Pancreas (tissue), 10 donors: ENCODE measurements around the gene FGD3. TPM values are rescaled to one million over a fixed set of nuclear protein-coding genes. Genes with fewer than 3 reads are reported as not detected.

Source experiments
- ATAC-seq, 4 donors: fragments of 200-7000 bp; cut with Tn5 transposase; one replicate each; pipeline versions ENCODE4 v1.8.0 to v1.9.1; 2020; ENCODE audit warnings: mild to moderate bottlenecking in 4 of 4, moderate library complexity in 4 of 4
- DNase-seq, 6 donors: peaks; one replicate each; pipeline ENCODE4 v3.0.0-alpha.2; 2020
- FAIRE-seq: peaks from 2 replicates; lab custom pipeline; 2012; peaks lifted over from hg19 to GRCh38; lab: Jason Lieb, UNC
- H3K27ac ChIP-seq, 4 donors: fragments of 200-600 bp; sonication (generic); 1 replicate in 3 of 4; 2 replicates in 1 of 4; pipeline versions ENCODE4 v1.5.0 to v1.8.0; 2020
- H3K27me3 ChIP-seq, 4 donors: fragments of 200-600 bp; one replicate each; pipeline ENCODE4 v1.8.0; 2021
- H3K36me3 ChIP-seq, 3 donors: fragments of 200-600 bp; sonication (generic) in 1 of 3; one replicate each; pipeline versions ENCODE4 v1.5.0 to v1.8.0; 2020 to 2021
- H3K4me1 ChIP-seq, 3 donors: fragments of 200-600 bp; one replicate each; pipeline ENCODE4 v1.8.0; 2021
- H3K4me3 ChIP-seq, 4 donors: fragments of 200-600 bp; sonication (generic) in 2 of 4; one replicate each; pipeline versions ENCODE4 v1.5.0 to v1.8.0; 2020 to 2021
- H3K9me3 ChIP-seq, 4 donors: fragments of 200-600 bp; one replicate each; pipeline ENCODE4 v1.8.0; 2021
- WGBS, 2 donors: extraction: QIAGEN DNeasy Blood & Tissue Kit; methylation state at CpG; one replicate each; pipeline ENCODE4 v1.1.7; 2013; 5-methylcytosine and 5-hydroxymethylcytosine counted together
- intact Hi-C, 3 donors: fragments of 100-400 bp; cut with DNase I; formaldehyde crosslinking; loops; one replicate each; pipeline versions ENCODE4 v1.11.1 to v1.14.2; 2022
- polyA plus RNA-seq, 2 donors: library from polyadenylated mRNA; stranded (reverse); fragments of 200-250 nt; gene quantifications; one replicate each; pipeline ENCODE4 v1.2.3, GENCODE V29; 2013
- total RNA-seq, 6 donors: library from RNA; stranded (reverse); fragmentation: NEBNext Ultra II Directional in 4 of 6; extraction: Animal tissue kit (Norgen Biotek cat#: 25700) in 4 of 6; gene quantifications; one replicate each; pipeline versions ENCODE4 v1.2.1 to v1.2.4, GENCODE V29; 2021 to 2023
- TF ChIP-seq, protein P1 (sequence below), 4 donors: fragments of 200-600 bp; sonication (generic) in 3 of 4; IDR thresholded peaks; one replicate each; pipeline versions ENCODE4 v1.5.0 to v1.8.0; 2021; ENCODE audit warnings: antibody characterized with exemption in 4 of 4
- donor health status: healthy with polysubstance abuse.
- donor health status: DM: no; HTN: no; CAD: no; lungs with moderate emphysema.
- donor health status: DM: no; HTN: no; CAD: no.
- donor health status: control.
- donor health status: control.
- donor health status: Bipolar disorder and iron deficiency.
- donor health status: DM: yes; HTN: yes; CAD: no.
- donor health status: DM: no; HTN: no; CAD: no.
- donor health status: DM: no; HTN: no; CAD: no.
- donor health status: DM: yes; HTN: yes; CAD: no.

Gene FGD3
- total and polyA plus RNA-seq, 8 donors = 5.0 to 27.7 (median 7.8) TPM

- no peaks in the 10 kb centered on the region for H3K27me3 ChIP-seq
- no peak for DNase-seq
- ATAC-seq = no peak
- peaks cover 0 to 5% (median 0%) of the 10 kb centered on the region in 3 donors for H3K4me1 ChIP-seq
- intact Hi-C loops = no loop called here
- H3K4me3 ChIP-seq = peak overlapping the region in 2 of 4 donors; percentile 22 to 51
- no peak overlapping the region for H3K27ac ChIP-seq
- H3K36me3 ChIP-seq = no peaks in the 10 kb centered on the region
- WGBS, 2 donors = 78 to 87% methylated on average over 5 of the region's 5 CpGs
- TF ChIP-seq, protein P1, sequence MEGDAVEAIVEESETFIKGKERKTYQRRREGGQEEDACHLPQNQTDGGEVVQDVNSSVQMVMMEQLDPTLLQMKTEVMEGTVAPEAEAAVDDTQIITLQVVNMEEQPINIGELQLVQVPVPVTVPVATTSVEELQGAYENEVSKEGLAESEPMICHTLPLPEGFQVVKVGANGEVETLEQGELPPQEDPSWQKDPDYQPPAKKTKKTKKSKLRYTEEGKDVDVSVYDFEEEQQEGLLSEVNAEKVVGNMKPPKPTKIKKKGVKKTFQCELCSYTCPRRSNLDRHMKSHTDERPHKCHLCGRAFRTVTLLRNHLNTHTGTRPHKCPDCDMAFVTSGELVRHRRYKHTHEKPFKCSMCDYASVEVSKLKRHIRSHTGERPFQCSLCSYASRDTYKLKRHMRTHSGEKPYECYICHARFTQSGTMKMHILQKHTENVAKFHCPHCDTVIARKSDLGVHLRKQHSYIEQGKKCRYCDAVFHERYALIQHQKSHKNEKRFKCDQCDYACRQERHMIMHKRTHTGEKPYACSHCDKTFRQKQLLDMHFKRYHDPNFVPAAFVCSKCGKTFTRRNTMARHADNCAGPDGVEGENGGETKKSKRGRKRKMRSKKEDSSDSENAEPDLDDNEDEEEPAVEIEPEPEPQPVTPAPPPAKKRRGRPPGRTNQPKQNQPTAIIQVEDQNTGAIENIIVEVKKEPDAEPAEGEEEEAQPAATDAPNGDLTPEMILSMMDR (IDR thresholded peaks at IDR 0.05) = no peak
- no peaks in the 10 kb centered on the region for H3K9me3 ChIP-seq
- FAIRE-seq = no peak
Measured at GRCh38 chr9:92966518-92966800, 19.1 kb downstream of the FGD3 start.

DNA sequence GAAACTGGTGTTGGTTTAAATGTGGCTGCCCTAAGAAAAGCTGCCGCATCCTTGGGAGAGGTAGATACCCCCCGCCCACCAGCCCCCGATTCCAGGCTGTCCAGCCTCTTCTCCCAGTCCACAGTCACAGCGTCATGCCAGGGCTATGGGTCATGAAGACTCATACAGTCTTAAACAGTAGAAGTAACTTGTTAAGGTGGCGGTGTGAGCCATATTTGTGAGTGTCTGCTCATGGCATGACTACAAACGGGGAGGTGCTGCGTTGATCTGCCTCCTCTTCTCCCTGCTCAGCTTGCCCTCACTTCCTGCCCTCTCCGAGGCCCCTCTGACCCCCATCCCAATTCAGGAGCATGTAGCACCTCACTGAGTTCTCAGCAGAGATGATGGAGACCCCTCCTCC lies 20.8 kb downstream of the FGD3 start:
- TF ChIP-seq, protein P1 (IDR thresholded peaks at IDR 0.05) = no peak
- 73 to 78% methylated on average over 8 of the region's 8 CpGs for WGBS, 2 donors

DNA sequence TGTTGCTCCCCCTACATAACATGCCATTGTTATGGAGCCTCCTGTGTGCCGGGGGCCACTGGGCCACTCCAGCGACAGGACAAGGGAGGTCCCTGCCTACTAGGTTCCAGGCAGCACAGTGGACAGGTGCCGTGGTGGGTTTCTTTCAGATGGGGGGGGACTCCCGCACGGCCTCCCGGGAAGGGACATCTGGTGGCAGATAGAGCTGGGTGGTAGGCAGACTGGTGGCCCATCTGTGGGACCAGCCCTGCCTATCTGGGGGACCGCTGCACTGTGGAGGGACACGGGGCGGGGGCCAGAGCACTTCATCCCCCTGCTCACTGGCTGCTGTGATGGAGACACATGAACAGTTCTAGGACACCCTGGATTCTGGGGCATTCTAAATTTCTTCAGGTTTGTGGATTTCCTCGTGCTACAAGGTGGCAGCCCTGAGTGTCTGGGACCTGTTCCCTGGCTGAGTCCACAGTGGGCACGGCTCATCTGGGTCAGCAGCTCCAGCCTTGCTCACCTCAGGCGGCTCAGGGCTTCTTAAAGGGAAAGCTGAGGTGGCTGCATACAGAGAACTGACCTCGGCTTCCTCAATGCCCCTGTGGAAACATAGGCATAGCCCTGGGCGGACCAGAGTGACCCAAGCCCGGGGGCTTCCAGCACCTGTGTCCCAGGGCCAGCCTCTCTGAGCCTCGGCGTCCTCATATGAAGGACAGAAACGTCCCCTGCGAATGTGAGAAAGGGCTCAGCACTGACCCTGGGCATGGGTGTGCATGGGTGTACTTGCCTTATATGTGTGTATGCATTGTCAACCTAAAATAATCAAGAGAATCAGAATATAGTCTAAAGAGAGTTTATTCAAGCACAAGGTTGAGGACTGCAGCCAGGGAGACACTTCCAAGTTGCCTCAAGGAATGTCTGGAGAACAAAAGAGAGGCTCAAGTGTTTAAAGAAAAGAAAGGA lies 22.5 kb downstream of the FGD3 start:
- H3K27ac ChIP-seq = no peak overlapping the region
- intact Hi-C loops = no loop called here

More for the DNA sequence above, 20.8 kb downstream of the FGD3 start:
- H3K27ac ChIP-seq = no peak overlapping the region
- H3K4me1 ChIP-seq = peaks cover 0 to 5% (median 0%) of the 10 kb centered on the region in 3 donors
- H3K4me3 ChIP-seq = no peak overlapping the region
- intact Hi-C loops = no loop called here
- DNase-seq (no peak), ATAC-seq (no peak), FAIRE-seq (no peak)
- H3K9me3 ChIP-seq = no peaks in the 10 kb centered on the region
- no peaks in the 10 kb centered on the region for H3K27me3 ChIP-seq
- no peaks in the 10 kb centered on the region for H3K36me3 ChIP-seq

GRCh38 chr9:92970467-92970923 lies 23.2 kb downstream of the FGD3 start:
- H3K4me3 ChIP-seq = no peak overlapping the region
- no peak overlapping the region for H3K27ac ChIP-seq
- FAIRE-seq = no peak
- ATAC-seq = no peak
- no peaks in the 10 kb centered on the region for H3K27me3 ChIP-seq
- H3K9me3 ChIP-seq = no peaks in the 10 kb centered on the region
- H3K4me1 ChIP-seq = peaks cover 0 to 5% (median 0%) of the 10 kb centered on the region in 3 donors
- TF ChIP-seq, protein P1 (IDR thresholded peaks at IDR 0.05) = no peak
- intact Hi-C loops = no loop called here
- WGBS, 2 donors = 60 to 68% methylated on average over 5 of the region's 5 CpGs
- no peaks in the 10 kb centered on the region for H3K36me3 ChIP-seq
- DNase-seq = no peak

More for the DNA sequence above, 22.5 kb downstream of the FGD3 start:
- DNase-seq (no peak), ATAC-seq (no peak), FAIRE-seq (no peak)
- Histone ChIP-seq H3K27me3 (no peaks in the 10 kb centered on the region), H3K4me1 (peaks cover 0 to 5% (median 0%) of the 10 kb centered on the region in 3 donors), H3K36me3 (no peaks in the 10 kb centered on the region), H3K4me3 (no peak overlapping the region), H3K9me3 (no peaks in the 10 kb centered on the region)
- TF ChIP-seq, protein P1 (IDR thresholded peaks at IDR 0.05) = no peak
- 66 to 72% methylated on average over 19 of the region's 19 CpGs for WGBS, 2 donors

DNA sequence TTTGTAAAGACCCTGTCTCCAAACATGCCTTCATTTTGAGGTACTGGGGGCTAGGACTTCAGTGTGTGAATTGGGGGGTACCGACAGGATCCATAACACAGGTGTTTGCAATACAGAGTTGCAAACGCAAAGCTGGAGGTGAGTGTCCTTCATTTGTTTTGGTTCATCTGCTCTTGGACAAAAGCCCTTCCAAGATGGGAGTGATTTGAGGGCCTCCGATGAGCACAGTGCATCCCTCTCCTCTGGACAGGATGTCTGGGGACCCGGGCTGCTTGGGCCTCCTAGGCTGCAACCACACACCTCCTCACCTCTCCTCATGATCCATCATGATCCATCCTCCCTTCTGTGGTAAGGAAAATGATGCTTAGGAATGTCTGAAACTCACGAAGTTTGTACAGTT lies 23.8 kb downstream of the FGD3 start:
- Histone ChIP-seq H3K9me3 (no peaks in the 10 kb centered on the region), H3K4me3 (no peak overlapping the region), H3K4me1 (peaks cover 0 to 5% (median 0%) of the 10 kb centered on the region in 3 donors), H3K27me3 (no peaks in the 10 kb centered on the region), H3K36me3 (no peaks in the 10 kb centered on the region), H3K27ac (no peak overlapping the region)
- TF ChIP-seq, protein P1 (IDR thresholded peaks at IDR 0.05) = no peak
- 55 to 62% methylated on average over 5 of the region's 5 CpGs for WGBS, 2 donors
- intact Hi-C loops = no loop called here
- FAIRE-seq (no peak), DNase-seq (no peak), ATAC-seq (no peak)
